22Rv1 (cell line): ENCODE results near the gene PHLPP2.

Experiments
- H3K27ac ChIP-seq: fragments of 450-650 bp; 2 replicates; pipeline ENCODE4 v1.5.1; 2017
- ZFX ChIP-seq: fragments of 450-650 bp; IDR thresholded peaks from 2 replicates; pipeline ENCODE4 v1.6.1; 2017; ENCODE audit warnings: antibody characterized with exemption, borderline replicate concordance
- TF ChIP-seq, protein P1 (sequence below): fragments of 450-650 bp; IDR thresholded peaks from 2 replicates; pipeline ENCODE4 v1.5.1; 2017; ENCODE audit warnings: mild to moderate bottlenecking

The PHLPP2 gene, protein sequence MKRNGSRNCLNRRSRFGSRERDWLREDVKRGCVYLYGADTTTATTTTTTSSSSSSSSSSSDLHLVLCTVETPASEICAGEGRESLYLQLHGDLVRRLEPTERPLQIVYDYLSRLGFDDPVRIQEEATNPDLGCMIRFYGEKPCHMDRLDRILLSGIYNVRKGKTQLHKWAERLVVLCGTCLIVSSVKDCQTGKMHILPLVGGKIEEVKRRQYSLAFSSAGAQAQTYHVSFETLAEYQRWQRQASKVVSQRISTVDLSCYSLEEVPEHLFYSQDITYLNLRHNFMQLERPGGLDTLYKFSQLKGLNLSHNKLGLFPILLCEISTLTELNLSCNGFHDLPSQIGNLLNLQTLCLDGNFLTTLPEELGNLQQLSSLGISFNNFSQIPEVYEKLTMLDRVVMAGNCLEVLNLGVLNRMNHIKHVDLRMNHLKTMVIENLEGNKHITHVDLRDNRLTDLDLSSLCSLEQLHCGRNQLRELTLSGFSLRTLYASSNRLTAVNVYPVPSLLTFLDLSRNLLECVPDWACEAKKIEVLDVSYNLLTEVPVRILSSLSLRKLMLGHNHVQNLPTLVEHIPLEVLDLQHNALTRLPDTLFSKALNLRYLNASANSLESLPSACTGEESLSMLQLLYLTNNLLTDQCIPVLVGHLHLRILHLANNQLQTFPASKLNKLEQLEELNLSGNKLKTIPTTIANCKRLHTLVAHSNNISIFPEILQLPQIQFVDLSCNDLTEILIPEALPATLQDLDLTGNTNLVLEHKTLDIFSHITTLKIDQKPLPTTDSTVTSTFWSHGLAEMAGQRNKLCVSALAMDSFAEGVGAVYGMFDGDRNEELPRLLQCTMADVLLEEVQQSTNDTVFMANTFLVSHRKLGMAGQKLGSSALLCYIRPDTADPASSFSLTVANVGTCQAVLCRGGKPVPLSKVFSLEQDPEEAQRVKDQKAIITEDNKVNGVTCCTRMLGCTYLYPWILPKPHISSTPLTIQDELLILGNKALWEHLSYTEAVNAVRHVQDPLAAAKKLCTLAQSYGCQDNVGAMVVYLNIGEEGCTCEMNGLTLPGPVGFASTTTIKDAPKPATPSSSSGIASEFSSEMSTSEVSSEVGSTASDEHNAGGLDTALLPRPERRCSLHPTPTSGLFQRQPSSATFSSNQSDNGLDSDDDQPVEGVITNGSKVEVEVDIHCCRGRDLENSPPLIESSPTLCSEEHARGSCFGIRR (N-terminal part only)

GRCh38 chr16:71724320-71724751 lies at the start of gene PHLPP2:
Gene PHLPP2, minus strand, starts transcription at chr16:71724701. Its CDS starts 9,906 bp downstream, at chr16:71714795.
- peak within 1 kb of the TSS; percentile 92 for H3K27ac ChIP-seq
- TF ChIP-seq, protein P1, sequence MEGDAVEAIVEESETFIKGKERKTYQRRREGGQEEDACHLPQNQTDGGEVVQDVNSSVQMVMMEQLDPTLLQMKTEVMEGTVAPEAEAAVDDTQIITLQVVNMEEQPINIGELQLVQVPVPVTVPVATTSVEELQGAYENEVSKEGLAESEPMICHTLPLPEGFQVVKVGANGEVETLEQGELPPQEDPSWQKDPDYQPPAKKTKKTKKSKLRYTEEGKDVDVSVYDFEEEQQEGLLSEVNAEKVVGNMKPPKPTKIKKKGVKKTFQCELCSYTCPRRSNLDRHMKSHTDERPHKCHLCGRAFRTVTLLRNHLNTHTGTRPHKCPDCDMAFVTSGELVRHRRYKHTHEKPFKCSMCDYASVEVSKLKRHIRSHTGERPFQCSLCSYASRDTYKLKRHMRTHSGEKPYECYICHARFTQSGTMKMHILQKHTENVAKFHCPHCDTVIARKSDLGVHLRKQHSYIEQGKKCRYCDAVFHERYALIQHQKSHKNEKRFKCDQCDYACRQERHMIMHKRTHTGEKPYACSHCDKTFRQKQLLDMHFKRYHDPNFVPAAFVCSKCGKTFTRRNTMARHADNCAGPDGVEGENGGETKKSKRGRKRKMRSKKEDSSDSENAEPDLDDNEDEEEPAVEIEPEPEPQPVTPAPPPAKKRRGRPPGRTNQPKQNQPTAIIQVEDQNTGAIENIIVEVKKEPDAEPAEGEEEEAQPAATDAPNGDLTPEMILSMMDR, result 0 out of 2 replicates have a peak, but pooled peaks have one; percentile 2
- no peak for TF ChIP-seq ZFX

DNA sequence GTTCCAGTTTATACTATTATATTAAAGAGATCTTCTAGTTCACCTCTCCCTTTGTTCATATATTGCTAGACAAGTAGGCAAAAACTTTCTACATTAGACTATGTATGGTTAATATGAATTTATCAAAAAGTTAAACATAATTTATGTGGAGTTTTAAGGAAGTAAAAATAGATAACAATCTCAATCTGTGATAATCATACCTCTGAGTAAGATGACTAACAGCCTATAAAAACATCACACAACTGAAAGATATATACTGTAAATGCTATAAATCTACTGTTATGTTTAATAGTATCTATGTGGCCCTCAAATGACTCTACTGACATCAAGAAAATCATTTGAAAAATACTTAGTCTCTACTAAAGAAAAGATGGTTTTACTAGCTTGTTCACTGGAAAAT lies 47.1 kb upstream of the PHLPP2 start:
- H3K27ac ChIP-seq, result peak overlapping the region; percentile 31
- no peak for TF ChIP-seq ZFX
- TF ChIP-seq, protein P1, result no peak

GRCh38 chr16:71769222-71769621 lies 44.7 kb upstream of the PHLPP2 start:
- H3K27ac ChIP-seq, result no peak overlapping the region
- TF ChIP-seq, protein P1, result no peak
- TF ChIP-seq ZFX, result no peak

DNA sequence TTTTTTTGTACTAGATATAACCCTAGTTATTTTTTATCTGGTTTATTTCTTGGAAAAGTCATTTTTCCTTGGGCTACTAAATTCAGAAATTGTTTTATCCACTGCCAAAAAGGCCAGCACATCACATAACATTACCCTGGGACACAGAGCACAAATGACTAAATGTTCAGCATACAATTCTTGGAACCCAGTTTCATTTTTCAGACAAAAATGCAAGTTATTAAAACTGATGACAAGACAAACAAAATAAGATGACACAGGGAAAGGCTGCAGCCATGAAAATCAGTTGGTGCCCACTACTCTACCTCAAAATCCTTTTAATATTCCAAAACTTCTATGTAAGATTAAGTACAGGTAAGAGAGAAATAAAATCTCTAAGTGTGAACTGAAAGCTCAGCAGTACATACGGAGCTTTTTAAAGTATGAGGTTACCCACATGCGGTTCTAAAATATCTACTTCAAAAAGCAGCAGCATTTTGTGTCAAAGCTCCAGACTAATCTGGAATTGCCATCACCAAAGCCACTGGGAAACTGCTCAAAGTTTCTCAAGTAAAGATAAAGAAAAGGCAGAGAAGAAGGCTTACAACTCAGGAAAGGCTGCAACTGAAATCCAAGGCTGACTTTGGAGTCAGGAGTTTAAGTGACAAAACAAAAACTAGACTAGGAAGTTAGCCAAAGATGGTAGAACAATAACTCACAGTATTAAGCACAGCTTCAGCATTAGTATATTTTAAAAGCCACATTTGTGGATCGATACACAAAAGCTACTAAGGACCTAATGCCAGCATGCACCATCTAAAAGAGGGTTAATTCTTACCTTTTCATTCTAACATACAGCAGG lies 42.8 kb upstream of the PHLPP2 start:
- TF ChIP-seq, protein P1, result no peak
- TF ChIP-seq ZFX, result no peak
- H3K27ac ChIP-seq, result no peak overlapping the region

DNA sequence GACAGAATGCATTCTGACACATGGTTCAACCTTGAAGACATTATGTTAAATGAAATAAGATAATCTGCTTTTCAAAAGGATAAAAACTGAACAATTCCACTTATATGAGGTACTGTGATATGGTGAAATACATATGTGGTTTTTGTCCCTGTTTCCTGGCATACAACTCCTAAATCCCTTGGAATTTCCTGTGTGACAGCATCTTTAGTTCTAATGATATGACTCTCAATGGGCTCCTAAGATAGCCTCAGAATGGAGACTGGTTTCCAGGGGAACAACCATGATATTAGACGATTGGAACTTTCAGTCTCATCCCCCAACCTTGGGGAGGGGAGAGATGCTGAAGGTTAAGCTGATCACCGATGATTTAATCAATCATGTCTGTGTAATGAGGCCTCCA lies 37.7 kb upstream of the PHLPP2 start:
- no peak overlapping the region for H3K27ac ChIP-seq
- TF ChIP-seq, protein P1, result no peak
- no peak for TF ChIP-seq ZFX

DNA sequence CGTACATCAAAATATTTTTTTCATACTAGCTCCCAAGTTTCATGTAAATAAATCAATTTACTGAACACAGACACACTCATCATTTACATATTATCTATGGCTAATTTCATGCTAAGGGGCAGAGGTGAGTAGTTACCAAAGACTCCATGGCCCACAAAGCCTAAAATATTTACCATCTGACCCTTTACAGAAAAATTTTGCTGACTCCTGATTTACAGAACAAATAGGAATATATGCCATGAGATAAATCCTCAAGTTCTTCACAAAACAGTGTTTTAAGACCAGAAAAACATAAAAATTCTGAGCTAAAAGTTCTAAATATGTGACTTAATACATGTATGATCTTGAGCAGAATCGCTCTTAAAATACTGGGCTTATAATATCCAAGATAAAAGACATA lies 36.6 kb upstream of the PHLPP2 start:
- TF ChIP-seq ZFX, result no peak
- TF ChIP-seq, protein P1, result no peak
- H3K27ac ChIP-seq, result no peak overlapping the region
